Memory B cell (primary cell): ENCODE data around the gene SLC22A23.

Source experiments
- ATAC-seq: fragments of 150-1000 bp; cut with Tn5 transposase; 2 replicates; pipeline ENCODE4 v1.10.0; 2021; ENCODE audit warnings: low read depth, mild to moderate bottlenecking, moderate library complexity
- DNase-seq, 2 donors: peaks; one replicate each; pipeline ENCODE4 v3.0.0; 2022; ENCODE audit warnings: low spot score in 2 of 2
- H3K27ac Mint-ChIP-seq: one replicate; pipeline ENCODE4 v1.8.0; 2022; ENCODE audit warnings: mild to moderate bottlenecking, moderate library complexity, mixed read lengths
- H3K27me3 Mint-ChIP-seq: one replicate; pipeline ENCODE4 v1.8.0; 2022; ENCODE audit warnings: mixed read lengths
- H3K36me3 Mint-ChIP-seq: one replicate; pipeline ENCODE4 v1.8.0; 2022; ENCODE audit warnings: mild to moderate bottlenecking, mixed read lengths
- H3K4me1 Mint-ChIP-seq: one replicate; pipeline ENCODE4 v1.8.0; 2022; ENCODE audit warnings: mixed read lengths
- H3K4me3 Mint-ChIP-seq: one replicate; pipeline ENCODE4 v1.8.0; 2022; ENCODE audit warnings: mild to moderate bottlenecking, moderate library complexity, mixed read lengths
- H3K9me3 Mint-ChIP-seq: one replicate; pipeline ENCODE4 v1.8.0; 2022; ENCODE audit warnings: mixed read lengths

The SLC22A23 gene

DNA sequence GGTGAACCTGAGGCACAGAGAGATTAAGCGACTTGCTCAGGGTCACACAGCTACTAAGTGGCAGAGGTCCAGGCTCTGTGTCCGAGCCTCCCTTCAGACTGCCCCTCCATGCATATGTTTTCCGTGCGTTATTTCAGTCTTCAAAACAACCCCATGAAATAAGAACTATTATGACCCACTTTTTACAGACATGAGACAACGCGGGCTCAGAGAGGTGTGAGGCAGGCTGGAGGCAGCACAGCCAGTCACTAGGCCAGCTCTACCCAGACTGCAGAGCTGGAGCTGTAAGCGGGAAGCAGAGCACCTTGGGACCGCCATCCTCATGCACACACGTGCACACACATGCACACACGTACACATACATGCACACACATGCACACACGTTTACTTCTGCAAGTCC lies 135.8 kb downstream of the SLC22A23 start:
- no peak overlapping the region for H3K27ac Mint-ChIP-seq
- peaks cover 2% of the 10 kb centered on the region for H3K36me3 Mint-ChIP-seq
- H3K4me1 Mint-ChIP-seq, result peaks cover 12% of the 10 kb centered on the region
- H3K9me3 Mint-ChIP-seq, result no peaks in the 10 kb centered on the region
- H3K4me3 Mint-ChIP-seq, result no peak overlapping the region
- ATAC-seq, result no peak
- no peak for DNase-seq
- peaks cover 25% of the 10 kb centered on the region for H3K27me3 Mint-ChIP-seq

DNA sequence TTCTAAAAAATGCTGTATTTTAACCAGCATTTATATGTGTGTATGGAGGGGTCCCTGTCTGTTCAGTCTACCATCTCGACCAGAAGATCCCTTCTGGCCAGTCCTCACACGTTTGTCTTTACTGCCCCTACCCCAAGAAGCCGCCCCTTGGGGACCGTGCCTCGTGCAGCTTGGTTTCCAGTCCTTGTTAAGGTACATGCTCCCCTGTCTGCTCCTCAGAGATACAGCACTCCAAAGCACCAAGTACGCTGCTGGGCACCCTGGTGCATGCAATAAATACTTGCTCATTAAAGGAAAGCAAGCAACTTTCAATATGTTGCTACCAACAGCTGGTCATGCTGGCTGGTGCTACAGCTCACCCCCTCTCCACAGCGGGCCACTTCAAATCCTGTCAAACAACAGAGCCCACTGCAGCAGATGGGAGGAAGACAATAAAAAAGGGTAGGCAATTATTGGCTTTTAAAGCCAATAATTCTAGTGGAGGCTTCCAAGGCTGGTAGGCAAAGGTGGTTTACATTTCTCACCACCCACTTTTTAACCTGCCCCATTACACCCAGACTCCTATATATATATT lies 136.5 kb downstream of the SLC22A23 start:
- DNase-seq, result no peak
- peaks cover 12% of the 10 kb centered on the region for H3K4me1 Mint-ChIP-seq
- H3K27me3 Mint-ChIP-seq, result peaks cover 25% of the 10 kb centered on the region
- H3K9me3 Mint-ChIP-seq, result no peaks in the 10 kb centered on the region
- peaks cover 2% of the 10 kb centered on the region for H3K36me3 Mint-ChIP-seq
- no peak for ATAC-seq
- H3K27ac Mint-ChIP-seq, result no peak overlapping the region
- H3K4me3 Mint-ChIP-seq, result no peak overlapping the region

DNA sequence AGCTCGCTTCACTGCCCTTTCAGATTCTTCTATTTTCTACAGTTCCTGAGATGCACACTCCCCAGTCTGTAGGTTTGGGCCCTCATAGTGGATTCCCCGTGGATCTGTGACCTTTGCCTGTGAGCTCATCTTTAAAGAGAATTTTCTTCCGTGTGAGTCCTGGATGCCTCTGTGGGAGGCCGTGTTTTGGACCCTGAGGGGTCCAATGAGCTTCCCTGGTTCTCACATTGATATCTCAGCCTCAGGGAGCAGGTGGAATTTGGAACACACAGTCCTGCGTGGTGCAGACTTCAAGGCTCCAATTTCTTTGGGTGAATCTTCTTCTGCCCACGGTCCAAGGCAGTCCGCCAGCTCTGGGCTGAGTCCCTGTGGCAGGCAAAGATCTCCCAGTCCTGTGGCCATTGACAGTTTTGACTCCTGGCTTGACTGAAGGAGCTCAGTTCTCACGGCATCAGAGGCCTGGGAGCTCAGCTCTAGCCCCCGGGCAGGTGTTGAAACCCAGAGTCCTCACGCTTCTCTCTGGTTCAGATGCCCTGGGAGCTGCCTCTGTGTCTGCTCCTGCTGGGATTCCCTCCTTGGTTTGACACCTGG lies 137.1 kb downstream of the SLC22A23 start:
- no peak overlapping the region for H3K4me3 Mint-ChIP-seq
- ATAC-seq (no peak), DNase-seq (no peak)
- H3K27ac Mint-ChIP-seq, result no peak overlapping the region
- H3K4me1 Mint-ChIP-seq, result peaks cover 8% of the 10 kb centered on the region
- H3K27me3 Mint-ChIP-seq, result peaks cover 26% of the 10 kb centered on the region
- H3K9me3 Mint-ChIP-seq, result no peaks in the 10 kb centered on the region
- H3K36me3 Mint-ChIP-seq, result peaks cover 2% of the 10 kb centered on the region

DNA sequence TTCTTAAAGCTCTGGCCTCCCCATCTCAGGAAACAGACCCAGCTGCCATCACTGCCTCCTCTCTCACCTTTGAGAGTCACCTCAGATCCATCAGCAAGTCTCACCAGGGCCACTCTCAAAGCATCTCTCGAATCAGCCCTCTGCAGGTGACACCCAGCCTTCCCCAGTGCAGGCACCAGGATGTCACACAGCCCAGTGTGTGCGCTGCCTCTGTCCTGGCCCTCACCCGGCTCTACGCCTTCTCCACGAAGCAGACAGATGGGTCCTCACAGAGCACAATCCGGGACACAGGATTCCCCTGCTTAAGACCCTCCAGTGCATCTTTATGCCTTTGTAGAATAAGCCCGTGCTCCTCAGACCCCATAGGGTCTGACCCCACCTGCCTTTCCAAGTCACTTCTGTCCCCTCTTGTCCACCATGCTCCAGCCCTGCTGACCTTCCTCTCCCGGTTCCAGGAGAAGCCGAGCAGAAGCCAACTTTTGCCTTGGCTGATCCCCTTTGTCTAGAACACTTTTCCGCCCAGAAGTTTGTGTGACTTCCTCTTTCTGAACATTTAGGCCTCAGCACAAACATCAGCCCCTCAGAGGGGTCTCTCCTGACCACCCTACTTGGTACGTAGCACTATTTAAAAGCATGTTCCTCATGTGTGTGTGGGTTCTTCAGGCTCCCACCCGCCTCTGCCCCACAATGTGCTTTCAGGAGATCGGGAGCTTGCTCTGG lies 137.9 kb downstream of the SLC22A23 start:
- no peaks in the 10 kb centered on the region for H3K9me3 Mint-ChIP-seq
- peaks cover 27% of the 10 kb centered on the region for H3K27me3 Mint-ChIP-seq
- no peak overlapping the region for H3K27ac Mint-ChIP-seq
- no peak for DNase-seq
- peaks cover 2% of the 10 kb centered on the region for H3K36me3 Mint-ChIP-seq
- no peak for ATAC-seq
- H3K4me1 Mint-ChIP-seq, result peaks cover 8% of the 10 kb centered on the region
- no peak overlapping the region for H3K4me3 Mint-ChIP-seq

DNA sequence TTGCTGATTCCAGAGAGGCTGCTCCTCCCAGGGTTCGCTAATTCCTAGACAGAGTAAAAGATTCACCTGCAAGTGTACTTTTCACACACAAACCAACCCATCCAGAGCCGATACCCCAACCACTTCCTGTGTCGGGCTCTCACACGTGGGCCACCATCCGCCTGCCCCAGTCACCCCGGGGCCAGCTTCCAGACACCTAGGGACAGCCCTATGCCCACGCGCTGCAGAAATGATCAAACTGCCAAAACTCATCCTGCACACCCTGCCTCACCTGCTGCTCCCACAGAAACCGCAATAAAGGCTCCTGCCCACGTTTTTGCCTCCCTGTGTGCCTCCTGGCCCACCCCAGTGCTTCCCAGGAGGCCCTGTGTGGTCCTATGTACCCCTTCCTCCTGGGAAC lies 138.6 kb downstream of the SLC22A23 start:
- Mint-ChIP-seq H3K27me3 (peaks cover 26% of the 10 kb centered on the region), H3K27ac (no peak overlapping the region), H3K36me3 (peaks cover 2% of the 10 kb centered on the region), H3K9me3 (no peaks in the 10 kb centered on the region), H3K4me1 (peaks cover 8% of the 10 kb centered on the region), H3K4me3 (no peak overlapping the region)
- ATAC-seq (no peak), DNase-seq (no peak)

DNA sequence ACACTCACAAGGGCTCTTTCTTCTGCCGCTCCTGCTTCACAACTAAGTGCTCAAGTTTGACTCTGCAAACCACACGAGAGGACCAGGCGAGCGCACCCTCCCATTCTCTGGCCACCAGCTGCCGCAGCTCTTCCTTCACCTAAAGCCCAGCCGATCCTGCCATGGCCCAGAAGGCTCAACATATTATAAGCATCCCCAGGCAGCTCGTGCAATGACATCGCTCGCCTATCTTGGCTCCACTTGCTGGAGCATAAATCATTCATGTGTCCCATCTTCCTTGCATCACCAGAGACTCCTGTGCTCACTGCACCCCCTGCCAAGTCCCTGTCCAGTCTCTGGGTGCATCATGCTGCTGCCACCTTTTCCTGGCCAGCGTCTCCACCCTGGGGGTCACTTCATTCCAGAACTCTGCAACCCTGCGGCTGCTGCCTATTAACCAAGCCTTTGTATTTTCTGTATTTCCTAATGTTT lies 139.1 kb downstream of the SLC22A23 start:
- DNase-seq (no peak), ATAC-seq (no peak)
- Mint-ChIP-seq H3K4me3 (no peak overlapping the region), H3K36me3 (peaks cover 2% of the 10 kb centered on the region), H3K27ac (no peak overlapping the region), H3K4me1 (peaks cover 8% of the 10 kb centered on the region), H3K9me3 (no peaks in the 10 kb centered on the region), H3K27me3 (peaks cover 26% of the 10 kb centered on the region)

DNA sequence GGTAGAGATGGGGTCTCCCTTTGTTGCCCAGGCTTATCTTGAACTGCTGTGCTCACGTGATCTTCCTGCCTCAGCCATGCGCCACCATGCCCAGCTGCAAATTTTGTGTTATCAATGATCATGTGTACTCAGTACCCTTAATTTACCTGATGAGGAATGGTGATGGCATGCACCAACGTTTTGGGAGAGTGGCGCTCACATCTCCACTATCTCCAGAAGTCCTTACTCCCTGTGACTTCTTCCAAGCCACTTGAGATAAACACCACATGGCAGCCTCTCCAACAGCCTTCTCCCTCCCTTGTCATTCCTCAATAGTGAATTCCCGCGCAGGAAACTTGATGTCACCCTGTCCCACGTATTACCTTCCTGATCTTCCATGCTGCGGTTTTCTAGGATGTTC lies 140.0 kb downstream of the SLC22A23 start:
- H3K27me3 Mint-ChIP-seq, result peaks cover 26% of the 10 kb centered on the region
- peaks cover 8% of the 10 kb centered on the region for H3K4me1 Mint-ChIP-seq
- H3K27ac Mint-ChIP-seq, result no peak overlapping the region
- ATAC-seq (no peak), DNase-seq (no peak)
- H3K36me3 Mint-ChIP-seq, result peaks cover 2% of the 10 kb centered on the region
- H3K9me3 Mint-ChIP-seq, result no peaks in the 10 kb centered on the region
- no peak overlapping the region for H3K4me3 Mint-ChIP-seq

DNA sequence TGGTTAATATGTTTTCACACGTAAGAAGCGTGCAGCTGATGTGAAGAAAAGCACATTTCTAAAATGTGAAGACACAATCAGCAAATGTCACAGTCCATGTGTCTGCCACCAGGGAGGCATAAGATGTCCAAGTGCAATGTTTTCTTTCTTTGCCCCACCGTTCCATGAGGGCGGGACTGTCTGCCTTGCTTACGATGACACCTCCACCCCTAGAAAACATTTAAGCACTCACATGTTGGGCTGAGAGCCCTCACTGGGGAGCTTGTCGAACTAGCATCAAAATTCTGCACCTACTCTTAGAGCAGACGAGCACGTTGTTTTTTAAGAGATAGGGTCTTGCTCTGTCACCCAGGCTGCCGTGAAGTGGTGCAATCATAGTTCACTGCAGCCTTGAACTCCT lies 140.5 kb downstream of the SLC22A23 start:
- Mint-ChIP-seq H3K36me3 (peaks cover 2% of the 10 kb centered on the region), H3K4me3 (no peak overlapping the region), H3K27me3 (peaks cover 26% of the 10 kb centered on the region), H3K9me3 (no peaks in the 10 kb centered on the region), H3K4me1 (peaks cover 8% of the 10 kb centered on the region), H3K27ac (no peak overlapping the region)
- ATAC-seq (no peak), DNase-seq (no peak)

DNA sequence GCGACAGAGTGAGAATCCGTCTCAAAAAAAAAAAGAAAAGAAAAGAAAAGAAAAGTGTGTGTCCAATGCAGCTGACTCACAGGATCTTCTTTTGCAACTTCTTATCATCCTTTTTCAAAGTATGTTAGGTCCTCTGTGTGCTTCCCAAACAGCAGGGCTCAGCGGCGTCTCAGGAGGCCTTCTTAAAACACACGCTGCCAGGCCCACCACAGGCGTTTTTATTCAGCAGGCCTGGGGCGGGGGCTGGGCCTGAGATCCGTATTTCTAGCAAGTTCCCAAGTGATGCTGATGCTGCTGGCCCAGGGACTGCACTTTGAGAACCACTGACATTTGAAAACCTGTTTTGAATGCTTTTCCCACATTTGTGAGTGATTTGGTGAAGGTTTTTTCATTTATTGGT lies 141.0 kb downstream of the SLC22A23 start:
- H3K4me1 Mint-ChIP-seq, result peaks cover 8% of the 10 kb centered on the region
- no peak overlapping the region for H3K27ac Mint-ChIP-seq
- H3K9me3 Mint-ChIP-seq, result no peaks in the 10 kb centered on the region
- DNase-seq, result no peak
- peaks cover 24% of the 10 kb centered on the region for H3K27me3 Mint-ChIP-seq
- H3K4me3 Mint-ChIP-seq, result no peak overlapping the region
- ATAC-seq, result no peak
- H3K36me3 Mint-ChIP-seq, result peaks cover 2% of the 10 kb centered on the region

DNA sequence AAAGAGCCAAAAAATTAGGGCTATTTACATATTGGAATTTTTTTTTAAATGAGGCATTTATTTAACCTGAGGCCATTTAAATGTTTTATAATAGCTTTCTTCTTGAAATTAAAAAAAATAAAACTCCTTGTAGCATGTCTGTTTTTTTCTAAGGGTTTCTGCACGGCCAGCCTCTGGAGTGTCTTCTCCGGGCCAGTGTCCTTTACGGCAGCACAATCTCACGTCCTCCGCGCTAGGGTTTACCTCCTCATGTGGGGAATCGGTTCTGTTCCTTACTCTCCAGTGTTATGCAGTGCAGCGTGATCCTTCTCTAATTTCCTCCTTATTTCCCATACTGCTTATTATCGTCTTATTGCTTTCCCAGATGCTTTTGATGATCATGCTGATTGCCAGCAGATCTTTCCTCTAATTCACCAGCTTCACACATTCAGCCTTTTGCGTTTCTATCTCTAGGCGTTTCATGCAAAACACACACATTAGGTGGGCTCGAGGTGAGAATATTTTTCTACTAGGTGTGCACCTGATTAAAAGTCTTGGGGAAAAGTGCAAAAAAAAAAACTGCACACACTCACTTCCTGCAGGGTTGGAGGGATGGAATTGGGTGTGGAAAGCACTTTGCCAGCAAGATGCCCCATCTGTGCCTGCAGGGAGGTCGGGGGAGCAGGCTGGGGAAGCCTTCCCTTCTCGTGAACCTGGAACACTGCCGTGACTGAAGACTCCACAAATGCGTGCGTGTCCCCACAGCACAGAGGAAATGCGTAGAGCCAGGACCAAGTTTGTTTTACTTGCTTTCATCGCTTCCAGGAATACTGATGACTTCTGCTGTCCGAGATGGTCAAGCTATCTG lies 142.0 kb downstream of the SLC22A23 start:
- H3K27ac Mint-ChIP-seq, result no peak overlapping the region
- H3K36me3 Mint-ChIP-seq, result peaks cover 2% of the 10 kb centered on the region
- no peak for DNase-seq
- H3K4me1 Mint-ChIP-seq, result peaks cover 8% of the 10 kb centered on the region
- peaks cover 23% of the 10 kb centered on the region for H3K27me3 Mint-ChIP-seq
- H3K4me3 Mint-ChIP-seq, result no peak overlapping the region
- ATAC-seq, result no peak
- no peaks in the 10 kb centered on the region for H3K9me3 Mint-ChIP-seq

DNA sequence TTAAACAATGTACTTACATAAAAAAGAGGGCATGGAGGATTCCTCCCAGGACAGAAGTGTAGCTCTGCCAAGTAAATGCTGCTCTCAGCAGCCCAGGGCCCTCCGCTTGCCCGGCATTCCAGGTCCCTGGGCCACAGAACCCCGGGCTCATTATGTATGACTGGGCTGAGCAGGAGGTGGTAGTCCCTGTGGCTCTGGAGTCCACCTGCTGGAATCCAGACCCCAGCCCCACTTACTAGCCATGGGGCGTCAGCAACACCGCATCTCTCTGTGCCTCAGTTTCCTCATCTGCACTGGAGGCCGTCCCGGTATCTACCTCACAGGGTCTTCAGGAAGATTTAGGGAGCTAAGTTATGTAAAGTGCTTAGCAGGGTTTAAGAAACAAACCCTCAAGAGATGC lies 142.7 kb downstream of the SLC22A23 start:
- Mint-ChIP-seq H3K36me3 (peaks cover 2% of the 10 kb centered on the region), H3K4me1 (peaks cover 8% of the 10 kb centered on the region), H3K9me3 (no peaks in the 10 kb centered on the region), H3K27ac (no peak overlapping the region), H3K27me3 (peaks cover 22% of the 10 kb centered on the region), H3K4me3 (no peak overlapping the region)
- ATAC-seq, result no peak
- no peak for DNase-seq

DNA sequence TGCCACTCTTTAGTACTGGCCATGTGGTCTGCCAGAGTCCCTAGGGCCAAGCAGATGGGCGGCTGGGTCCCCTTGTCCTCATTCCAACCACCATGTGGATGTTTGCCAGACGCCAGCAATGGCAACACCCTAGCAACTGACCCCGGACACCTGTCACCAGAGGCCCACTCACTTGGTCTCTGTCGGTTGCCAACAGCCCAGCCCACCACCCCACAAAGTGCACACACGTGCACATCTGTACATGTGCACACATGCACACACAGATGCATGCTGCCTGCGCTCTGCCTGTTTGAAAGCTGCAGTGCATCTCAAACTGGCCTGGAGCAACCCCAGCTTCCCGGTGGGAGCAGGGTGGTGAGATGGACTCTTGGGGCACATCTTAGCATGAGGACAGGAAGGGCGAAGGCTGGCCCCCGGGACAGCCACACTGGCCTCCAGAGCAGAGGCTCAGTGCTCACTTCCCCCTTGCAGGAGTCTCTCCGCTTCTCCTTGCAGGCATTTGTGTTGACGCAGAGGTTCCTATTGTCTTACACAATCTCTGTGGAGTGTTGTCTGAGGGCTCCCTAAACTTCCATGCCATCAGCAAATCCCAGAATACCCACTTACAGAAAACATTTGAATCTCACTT lies 144.1 kb downstream of the SLC22A23 start:
- Mint-ChIP-seq H3K27ac (no peak overlapping the region), H3K36me3 (peaks cover 1% of the 10 kb centered on the region), H3K9me3 (no peaks in the 10 kb centered on the region), H3K27me3 (peaks cover 14% of the 10 kb centered on the region), H3K4me3 (no peak overlapping the region), H3K4me1 (peaks cover under 1% of the 10 kb centered on the region)
- DNase-seq (no peak), ATAC-seq (no peak)

DNA sequence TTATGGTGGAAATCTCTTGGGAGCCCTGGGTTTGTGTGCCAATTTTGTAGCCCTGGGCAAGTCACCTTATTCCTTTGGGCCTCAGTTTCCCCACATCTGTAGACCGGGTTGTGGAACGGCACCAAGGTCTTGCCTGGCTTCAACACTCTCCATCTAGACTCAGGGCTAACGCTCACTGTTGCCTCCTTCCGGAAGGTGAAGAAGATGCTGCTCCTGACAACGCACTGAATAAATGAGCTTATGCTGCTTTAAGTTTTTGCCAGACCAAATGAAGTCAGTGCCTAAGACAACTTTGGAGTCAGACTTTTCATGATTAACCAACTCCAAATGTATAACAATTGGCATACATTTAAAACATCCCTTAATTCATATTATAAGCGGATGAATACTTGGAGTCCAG lies 145.0 kb downstream of the SLC22A23 start:
- H3K27ac Mint-ChIP-seq, result no peak overlapping the region
- H3K36me3 Mint-ChIP-seq, result no peaks in the 10 kb centered on the region
- no peak for DNase-seq
- ATAC-seq, result no peak
- H3K27me3 Mint-ChIP-seq, result peaks cover 8% of the 10 kb centered on the region
- H3K4me3 Mint-ChIP-seq, result no peak overlapping the region
- no peaks in the 10 kb centered on the region for H3K4me1 Mint-ChIP-seq
- H3K9me3 Mint-ChIP-seq, result no peaks in the 10 kb centered on the region

DNA sequence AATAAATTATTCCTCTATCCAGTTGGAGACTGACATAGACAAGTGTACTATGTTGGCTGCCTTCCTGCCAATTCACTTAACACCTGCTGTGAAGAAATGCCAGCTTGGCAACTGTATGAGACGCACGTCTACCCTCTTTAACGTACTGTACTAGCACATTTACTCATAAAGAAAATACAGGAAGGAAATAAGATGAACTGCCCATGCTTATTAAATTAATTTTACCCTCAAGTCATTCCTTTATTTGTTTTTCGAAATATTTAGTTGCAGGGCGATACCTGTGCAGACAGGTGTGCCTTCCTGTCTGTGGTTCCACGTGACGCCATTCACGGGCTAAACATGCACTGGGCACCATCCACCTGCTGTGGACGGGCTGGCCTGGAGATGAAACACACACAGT lies 146.1 kb downstream of the SLC22A23 start:
- no peaks in the 10 kb centered on the region for H3K4me1 Mint-ChIP-seq
- H3K4me3 Mint-ChIP-seq, result no peak overlapping the region
- ATAC-seq (no peak), DNase-seq (no peak)
- peaks cover 11% of the 10 kb centered on the region for H3K27me3 Mint-ChIP-seq
- H3K27ac Mint-ChIP-seq, result no peak overlapping the region
- peaks cover under 1% of the 10 kb centered on the region for H3K36me3 Mint-ChIP-seq
- peaks cover 2% of the 10 kb centered on the region for H3K9me3 Mint-ChIP-seq
